ENCODE measurements around the gene KDM1B. TPM values are rescaled to one million over a fixed set of nuclear protein-coding genes. Genes with fewer than 3 reads are reported as not detected.

Gene KDM1B
- total RNA-seq, 2 donors from 2014 or later: 8.7 to 15.5 TPM

DNA sequence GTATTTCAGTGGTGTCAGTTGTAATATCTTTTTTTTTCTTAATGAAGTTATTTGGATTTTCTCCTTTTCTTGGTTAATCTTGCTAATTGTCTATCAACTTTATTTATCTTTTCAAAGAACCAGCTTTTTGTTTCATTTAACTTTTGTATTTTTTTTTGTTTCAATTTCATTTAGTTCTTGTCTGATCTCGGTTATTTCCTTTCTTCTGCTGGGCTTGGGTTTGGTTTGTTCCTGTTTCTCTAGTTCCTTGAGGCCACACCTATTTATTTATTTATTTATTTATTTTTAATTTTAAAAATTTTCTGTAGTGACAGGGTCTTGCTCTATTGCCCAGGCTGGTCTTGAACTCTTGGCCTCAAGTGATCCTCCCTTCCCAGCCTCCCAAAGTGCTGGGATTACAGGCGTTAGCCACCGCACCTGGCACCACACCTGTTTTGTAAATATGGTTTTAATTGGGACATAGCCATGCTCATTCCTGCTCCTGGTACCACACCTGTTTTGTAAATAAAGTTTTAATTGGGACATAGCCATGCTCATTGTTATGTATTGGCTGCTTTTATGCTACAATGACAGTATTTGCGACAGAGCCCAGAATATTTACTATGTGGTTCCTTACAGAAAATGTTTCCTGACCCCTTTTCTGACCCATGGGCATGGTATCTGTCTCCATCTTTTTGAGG, 22.2 kb downstream of the KDM1B start:
- Histone ChIP-seq H3K9me3 (no peaks in the 10 kb centered on the region), H3K27me3 (no peaks in the 10 kb centered on the region), H3K27ac (no peak overlapping the region), H3K4me3 (no peak overlapping the region), H3K36me3 (peaks cover 3% of the 10 kb centered on the region), H3K4me1 (no peaks in the 10 kb centered on the region)
- TF ChIP-seq, protein P1, sequence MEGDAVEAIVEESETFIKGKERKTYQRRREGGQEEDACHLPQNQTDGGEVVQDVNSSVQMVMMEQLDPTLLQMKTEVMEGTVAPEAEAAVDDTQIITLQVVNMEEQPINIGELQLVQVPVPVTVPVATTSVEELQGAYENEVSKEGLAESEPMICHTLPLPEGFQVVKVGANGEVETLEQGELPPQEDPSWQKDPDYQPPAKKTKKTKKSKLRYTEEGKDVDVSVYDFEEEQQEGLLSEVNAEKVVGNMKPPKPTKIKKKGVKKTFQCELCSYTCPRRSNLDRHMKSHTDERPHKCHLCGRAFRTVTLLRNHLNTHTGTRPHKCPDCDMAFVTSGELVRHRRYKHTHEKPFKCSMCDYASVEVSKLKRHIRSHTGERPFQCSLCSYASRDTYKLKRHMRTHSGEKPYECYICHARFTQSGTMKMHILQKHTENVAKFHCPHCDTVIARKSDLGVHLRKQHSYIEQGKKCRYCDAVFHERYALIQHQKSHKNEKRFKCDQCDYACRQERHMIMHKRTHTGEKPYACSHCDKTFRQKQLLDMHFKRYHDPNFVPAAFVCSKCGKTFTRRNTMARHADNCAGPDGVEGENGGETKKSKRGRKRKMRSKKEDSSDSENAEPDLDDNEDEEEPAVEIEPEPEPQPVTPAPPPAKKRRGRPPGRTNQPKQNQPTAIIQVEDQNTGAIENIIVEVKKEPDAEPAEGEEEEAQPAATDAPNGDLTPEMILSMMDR (IDR thresholded peaks at IDR 0.05): no peak
- no peak for DNase-seq (ENCODE audit: low spot score)

DNA sequence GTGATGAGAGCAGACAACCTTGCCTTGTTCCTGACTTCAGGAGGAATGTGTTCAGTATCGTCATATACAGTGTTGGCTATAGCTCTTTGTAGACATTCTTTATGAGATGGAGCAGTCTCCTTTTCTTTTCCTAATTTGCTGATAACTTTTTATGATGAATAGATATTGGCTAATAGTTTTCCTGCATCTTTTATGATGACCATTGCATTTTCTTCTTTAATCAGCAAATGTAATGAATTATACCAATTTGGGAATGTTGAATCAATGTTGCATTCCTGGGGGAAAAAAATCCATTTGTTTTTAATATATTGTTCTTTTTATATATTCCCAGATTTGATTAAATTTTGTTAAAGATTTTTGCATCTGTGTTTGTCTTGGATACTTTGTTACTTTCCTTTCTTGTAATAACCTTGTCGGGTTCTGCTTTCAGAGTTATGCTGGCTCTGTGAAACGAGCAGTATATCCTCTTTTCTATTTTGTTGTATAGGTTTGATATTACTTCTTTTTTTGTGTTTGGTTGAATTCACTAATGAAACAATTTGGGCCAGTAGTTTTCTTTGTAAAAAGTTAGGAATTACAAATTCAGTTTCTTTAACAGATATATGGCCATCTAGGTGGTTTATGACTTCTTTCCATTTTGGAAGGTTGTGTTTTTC, 23.9 kb downstream of the KDM1B start:
- TF ChIP-seq, protein P1 (IDR thresholded peaks at IDR 0.05): no peak
- H3K27ac ChIP-seq: no peak overlapping the region
- no peak for DNase-seq (ENCODE audit: low spot score)
- H3K4me3 ChIP-seq: no peak overlapping the region
- no peaks in the 10 kb centered on the region for H3K9me3 ChIP-seq
- H3K36me3 ChIP-seq: no peaks in the 10 kb centered on the region
- no peaks in the 10 kb centered on the region for H3K27me3 ChIP-seq
- no peaks in the 10 kb centered on the region for H3K4me1 ChIP-seq

DNA sequence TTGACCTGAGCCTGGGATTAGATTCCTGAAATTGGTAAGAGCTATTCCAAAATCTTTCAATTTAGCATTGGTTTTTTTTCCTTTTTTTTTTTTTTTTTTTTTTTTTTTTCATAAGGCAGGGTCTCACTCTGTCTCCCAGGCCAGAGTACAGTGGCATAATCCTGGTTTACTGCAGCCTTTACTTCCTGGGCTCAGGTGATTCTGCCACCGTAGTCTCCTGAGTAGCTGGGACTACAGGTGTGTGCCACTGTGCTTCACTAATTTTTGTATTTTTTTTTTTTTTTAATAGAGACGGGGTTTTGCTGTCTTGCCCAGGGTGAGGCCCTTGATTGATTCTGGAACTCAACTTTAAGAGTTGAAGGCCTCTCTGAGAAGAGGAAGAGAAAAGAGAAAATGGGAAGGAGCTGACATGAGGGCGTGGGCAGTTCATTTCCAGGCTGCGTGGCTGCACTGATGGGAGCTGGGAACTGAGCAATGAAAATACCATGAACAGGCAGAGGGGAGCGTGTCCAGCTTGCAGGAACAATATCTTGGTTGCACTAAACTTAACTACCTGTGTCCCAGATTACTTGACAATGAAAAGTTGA, 24.6 kb downstream of the KDM1B start:
- Histone ChIP-seq H3K27me3 (no peaks in the 10 kb centered on the region), H3K9me3 (no peaks in the 10 kb centered on the region), H3K4me3 (no peak overlapping the region), H3K36me3 (no peaks in the 10 kb centered on the region), H3K27ac (no peak overlapping the region), H3K4me1 (no peaks in the 10 kb centered on the region)
- TF ChIP-seq, protein P1 (IDR thresholded peaks at IDR 0.05): no peak
- no peak for DNase-seq (ENCODE audit: low spot score)

DNA sequence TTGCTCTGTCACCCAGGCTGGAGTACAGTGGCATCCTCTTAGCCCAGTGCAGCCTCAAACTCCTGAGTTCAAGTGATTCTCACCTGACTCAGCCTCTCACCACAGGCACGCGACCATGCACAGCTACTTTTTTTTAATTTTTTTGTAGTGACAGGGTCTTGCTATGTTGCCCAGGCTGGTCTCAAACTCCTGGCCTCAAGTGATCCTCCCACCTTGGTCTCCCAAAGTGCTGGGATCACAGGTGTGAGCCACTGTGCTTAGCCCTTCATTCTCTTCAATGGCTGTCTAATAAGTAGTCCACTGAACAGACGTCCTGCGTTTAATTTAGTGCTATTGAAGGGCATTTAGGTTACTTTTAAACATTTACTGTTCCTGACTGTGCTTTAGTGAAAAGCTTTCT, 27.3 kb downstream of the KDM1B start:
- TF ChIP-seq, protein P1 (IDR thresholded peaks at IDR 0.05): no peak
- no peak for DNase-seq (ENCODE audit: low spot score)
- H3K27ac ChIP-seq: no peak overlapping the region
- no peak overlapping the region for H3K4me3 ChIP-seq
- no peaks in the 10 kb centered on the region for H3K27me3 ChIP-seq
- H3K4me1 ChIP-seq: no peaks in the 10 kb centered on the region
- H3K9me3 ChIP-seq: no peaks in the 10 kb centered on the region
- peaks cover 5% of the 10 kb centered on the region for H3K36me3 ChIP-seq

DNA sequence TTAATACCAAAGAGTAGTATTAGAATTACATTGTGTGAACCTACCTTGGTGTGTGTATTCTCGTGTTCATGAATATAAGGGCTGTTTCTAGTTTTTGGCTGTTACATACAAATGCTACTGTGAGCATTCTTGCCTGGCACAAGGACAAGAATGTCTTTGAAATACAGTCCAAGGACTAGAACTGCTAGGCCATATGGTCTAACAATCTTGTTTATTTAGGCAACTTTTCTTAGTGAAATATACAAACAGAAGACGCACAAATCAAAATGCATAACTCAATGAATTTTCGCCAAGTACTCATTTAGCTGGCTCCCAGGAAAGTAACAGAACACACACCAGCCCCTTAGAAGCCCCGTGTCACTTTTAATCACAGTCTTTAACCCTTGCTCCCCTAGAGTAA, 28.5 kb downstream of the KDM1B start:
- Histone ChIP-seq H3K36me3 (peaks cover 9% of the 10 kb centered on the region), H3K27me3 (no peaks in the 10 kb centered on the region), H3K27ac (no peak overlapping the region), H3K4me3 (no peak overlapping the region), H3K9me3 (no peaks in the 10 kb centered on the region), H3K4me1 (no peaks in the 10 kb centered on the region)
- TF ChIP-seq, protein P1 (IDR thresholded peaks at IDR 0.05): no peak
- no peak for DNase-seq (ENCODE audit: low spot score)
